AG08395 (cell line): ENCODE results near the gene PALD1.

Experiments
- DNase-seq: peaks from one replicate; pipeline ENCODE4 v3.0.0; 2012; ENCODE audit warnings: mixed read lengths, low spot score

The PALD1 gene

GRCh38 chr10:70478191-70479164 is at the start of gene PALD1:
Gene PALD1, plus strand, starts transcription at chr10:70478767. Its CDS starts 47,185 bp downstream, at chr10:70525952.
- DNase-seq = peak; percentile 56

GRCh38 chr10:70430493-70431445 is 47.8 kb upstream of the PALD1 start:
- no peak for DNase-seq

- no peak for DNase-seq
Measured at GRCh38 chr10:70432101-70432500, 46.5 kb upstream of the PALD1 start.

- DNase-seq = no peak
Measured at GRCh38 chr10:70432561-70433263, 45.9 kb upstream of the PALD1 start.

GRCh38 chr10:70433581-70434280 is 44.8 kb upstream of the PALD1 start:
- DNase-seq = peak; percentile 56

- DNase-seq = no peak
Measured at GRCh38 chr10:70435241-70436085, 43.1 kb upstream of the PALD1 start.

- DNase-seq = no peak
Measured at GRCh38 chr10:70437721-70438120, 40.8 kb upstream of the PALD1 start.

GRCh38 chr10:70440296-70441160 is 38.0 kb upstream of the PALD1 start:
- DNase-seq = no peak

- no peak for DNase-seq
Measured at GRCh38 chr10:70441161-70441894, 37.2 kb upstream of the PALD1 start, which contains the start of gene NODAL. Gene NODAL, minus strand, starts transcription at chr10:70441681. Its CDS starts 14 bp downstream, at chr10:70441667.

GRCh38 chr10:70441895-70442309 is 36.7 kb upstream of the PALD1 start:
- DNase-seq = no peak

- DNase-seq = no peak
Measured at GRCh38 chr10:70442332-70442988, 36.1 kb upstream of the PALD1 start.

- DNase-seq = no peak
Measured at GRCh38 chr10:70444744-70445143, 33.8 kb upstream of the PALD1 start.

- DNase-seq = peak; percentile 52
Measured at GRCh38 chr10:70445718-70446657, 32.6 kb upstream of the PALD1 start.

- no peak for DNase-seq
Measured at GRCh38 chr10:70448236-70448635, 30.3 kb upstream of the PALD1 start.

- no peak for DNase-seq
Measured at GRCh38 chr10:70455213-70455630, 23.3 kb upstream of the PALD1 start.

- no peak for DNase-seq
Measured at GRCh38 chr10:70456164-70456563, 22.4 kb upstream of the PALD1 start.
